Sigmoid colon (tissue), 7 donors: ENCODE results near the gene ZNF593OS. TPM values are rescaled to one million over a fixed set of nuclear protein-coding genes. Genes with fewer than 3 reads are reported as not detected.

ENCODE experiments used
- DNase-seq: peaks from one replicate; pipeline ENCODE4 v3.0.0-alpha.2; 2019
- H3K27ac ChIP-seq, 4 donors: fragments of 200-600 bp; sonication (generic); one replicate each; pipeline ENCODE4 v1.5.1; 2016 to 2019; ENCODE audit warnings: mild to moderate bottlenecking in 1 of 4
- H3K27me3 ChIP-seq, 3 donors: fragments of 200-600 bp; sonication (generic); one replicate each; pipeline ENCODE4 v1.5.1; 2019; ENCODE audit warnings: mild to moderate bottlenecking in 1 of 3
- H3K36me3 ChIP-seq, 4 donors: fragments of 200-600 bp; sonication (generic); one replicate each; pipeline ENCODE4 v1.5.1; 2016 to 2019
- H3K4me1 ChIP-seq, 4 donors: fragments of 200-600 bp; sonication (generic); one replicate each; pipeline ENCODE4 v1.5.1; 2017 to 2019
- H3K4me3 ChIP-seq, 4 donors: fragments of 200-600 bp; sonication (generic); one replicate each; pipeline ENCODE4 v1.5.1; 2017 to 2019; ENCODE audit warnings: mild to moderate bottlenecking in 2 of 4, moderate library complexity in 1 of 4
- H3K9me3 ChIP-seq, 4 donors: fragments of 200-600 bp in 3 of 4; sonication (generic) in 3 of 4; one replicate each; pipeline versions ENCODE4 v1.5.1 to v1.6.1; 2013 to 2019
- CTCF ChIP-seq, 4 experiments: fragments of 450-650 bp in 3 of 4; fragments of 200-600 bp in 1 of 4; IDR thresholded peaks; one replicate each; pipeline ENCODE4 v1.5.1; 2016 to 2019; ENCODE audit warnings: antibody characterized with exemption in 4 of 4, mild to moderate bottlenecking in 3 of 4, moderate library complexity in 2 of 4
- EP300 ChIP-seq, 4 donors: sonication (generic); formaldehyde crosslinking; IDR thresholded peaks; one replicate each; pipeline ENCODE4 v1.6.1; 2017; ENCODE audit warnings: antibody characterized with exemption in 4 of 4
- POLR2A ChIP-seq, 2 donors: fragments of 450-650 bp; IDR thresholded peaks; one replicate each; pipeline ENCODE4 v1.6.1; 2016; ENCODE audit warnings: antibody characterized with exemption in 2 of 2, mild to moderate bottlenecking in 2 of 2, moderate library complexity in 2 of 2
- POLR2AphosphoS5 ChIP-seq, 4 donors: sonication (generic); formaldehyde crosslinking; IDR thresholded peaks; one replicate each; pipeline ENCODE4 v1.6.1; 2017; ENCODE audit warnings: antibody characterized with exemption in 4 of 4
- WGBS, 2 donors: extraction: QIAGEN DNeasy Blood & Tissue Kit; methylation state at CpG; one replicate each; pipeline ENCODE4 v1.1.7; 2013; 5-methylcytosine and 5-hydroxymethylcytosine counted together
- intact Hi-C: fragments of 100-400 bp; cut with DNase I; formaldehyde crosslinking; loops from one replicate; pipeline ENCODE4 v1.15.1; 2023
- polyA plus RNA-seq, 3 donors: library from polyadenylated mRNA; stranded (reverse); fragments of 200-250 nt; gene quantifications; one replicate each; pipeline ENCODE4 v1.2.3, GENCODE V29; 2013
- total RNA-seq, 4 donors: library from RNA; depleted of rRNA; stranded (reverse); fragments of >200 nt; gene quantifications; one replicate each; pipeline ENCODE4 v1.1.0, GENCODE V29; 2016
- donor health status: healthy with polysubstance abuse.
- donor health status: Bipolar disorder and iron deficiency.
- donor health status: healthy.

The ZNF593OS gene
- total and polyA plus RNA-seq, 7 donors: 0.13 TPM; not detected in 6

GRCh38 chr1:26203642-26204318 lies 32.1 kb upstream of the ZNF593OS start:
- peaks cover 0 to 5% (median 0%) of the 10 kb centered on the region in 4 donors for H3K4me1 ChIP-seq
- no peak overlapping the region for H3K27ac ChIP-seq
- intact Hi-C loops: no loop called here
- peaks cover 0 to 6% (median 0%) of the 10 kb centered on the region in 3 donors for H3K27me3 ChIP-seq
- no peak for DNase-seq
- TF ChIP-seq POLR2AphosphoS5 (IDR thresholded peaks at IDR 0.05) (no peak), EP300 (IDR thresholded peaks at IDR 0.05) (no peak), CTCF (IDR thresholded peaks at IDR 0.05) (no peak), POLR2A (IDR thresholded peaks at IDR 0.05) (no peak)
- H3K4me3 ChIP-seq: no peak overlapping the region
- no peaks in the 10 kb centered on the region for H3K36me3 ChIP-seq
- no peaks in the 10 kb centered on the region for H3K9me3 ChIP-seq
- WGBS, 2 donors: 77 to 84% methylated on average over 9 of the region's 9 CpGs

GRCh38 chr1:26200413-26200812 lies 28.8 kb upstream of the ZNF593OS start:
- intact Hi-C loops: no loop called here
- Histone ChIP-seq H3K4me3 (no peak overlapping the region), H3K27ac (no peak overlapping the region), H3K27me3 (peaks cover 0 to 6% (median 0%) of the 10 kb centered on the region in 3 donors), H3K36me3 (no peaks in the 10 kb centered on the region), H3K4me1 (peaks cover 0 to 5% (median 0%) of the 10 kb centered on the region in 4 donors), H3K9me3 (no peaks in the 10 kb centered on the region)
- TF ChIP-seq EP300 (IDR thresholded peaks at IDR 0.05) (no peak), CTCF (IDR thresholded peaks at IDR 0.05) (no peak), POLR2AphosphoS5 (IDR thresholded peaks at IDR 0.05) (no peak), POLR2A (IDR thresholded peaks at IDR 0.05) (no peak)
- 88 to 91% methylated on average over 5 of the region's 5 CpGs for WGBS, 2 donors
- no peak for DNase-seq

- Histone ChIP-seq H3K4me1 (peaks cover 0 to 5% (median 0%) of the 10 kb centered on the region in 4 donors), H3K9me3 (no peaks in the 10 kb centered on the region), H3K27ac (no peak overlapping the region), H3K4me3 (no peak overlapping the region), H3K27me3 (peaks cover 0 to 6% (median 0%) of the 10 kb centered on the region in 3 donors), H3K36me3 (no peaks in the 10 kb centered on the region)
- intact Hi-C loops: no loop called here
- TF ChIP-seq CTCF (IDR thresholded peaks at IDR 0.05): no peak
- TF ChIP-seq POLR2AphosphoS5 (IDR thresholded peaks at IDR 0.05): no peak
- TF ChIP-seq EP300 (IDR thresholded peaks at IDR 0.05): no peak
- no peak for TF ChIP-seq POLR2A (IDR thresholded peaks at IDR 0.05)
- DNase-seq: no peak
- WGBS, 2 donors: 87 to 91% methylated on average over 11 of the region's 11 CpGs
Measured at GRCh38 chr1:26197813-26198212, 26.2 kb upstream of the ZNF593OS start.

GRCh38 chr1:26197301-26197700 lies 25.7 kb upstream of the ZNF593OS start:
- no peak overlapping the region for H3K27ac ChIP-seq
- intact Hi-C loops: no loop called here
- no peaks in the 10 kb centered on the region for H3K9me3 ChIP-seq
- 89 to 95% methylated on average over 3 of the region's 3 CpGs for WGBS, 2 donors
- peaks cover 0 to 6% (median 0%) of the 10 kb centered on the region in 3 donors for H3K27me3 ChIP-seq
- no peak overlapping the region for H3K4me3 ChIP-seq
- H3K36me3 ChIP-seq: no peaks in the 10 kb centered on the region
- no peak for DNase-seq
- H3K4me1 ChIP-seq: peaks cover 0 to 5% (median 0%) of the 10 kb centered on the region in 4 donors
- TF ChIP-seq EP300 (IDR thresholded peaks at IDR 0.05): no peak
- no peak for TF ChIP-seq POLR2A (IDR thresholded peaks at IDR 0.05)
- TF ChIP-seq CTCF (IDR thresholded peaks at IDR 0.05): no peak
- TF ChIP-seq POLR2AphosphoS5 (IDR thresholded peaks at IDR 0.05): no peak
